Measurements from ENCODE around the gene EGFLAM.

EGFLAM gene

DNA sequence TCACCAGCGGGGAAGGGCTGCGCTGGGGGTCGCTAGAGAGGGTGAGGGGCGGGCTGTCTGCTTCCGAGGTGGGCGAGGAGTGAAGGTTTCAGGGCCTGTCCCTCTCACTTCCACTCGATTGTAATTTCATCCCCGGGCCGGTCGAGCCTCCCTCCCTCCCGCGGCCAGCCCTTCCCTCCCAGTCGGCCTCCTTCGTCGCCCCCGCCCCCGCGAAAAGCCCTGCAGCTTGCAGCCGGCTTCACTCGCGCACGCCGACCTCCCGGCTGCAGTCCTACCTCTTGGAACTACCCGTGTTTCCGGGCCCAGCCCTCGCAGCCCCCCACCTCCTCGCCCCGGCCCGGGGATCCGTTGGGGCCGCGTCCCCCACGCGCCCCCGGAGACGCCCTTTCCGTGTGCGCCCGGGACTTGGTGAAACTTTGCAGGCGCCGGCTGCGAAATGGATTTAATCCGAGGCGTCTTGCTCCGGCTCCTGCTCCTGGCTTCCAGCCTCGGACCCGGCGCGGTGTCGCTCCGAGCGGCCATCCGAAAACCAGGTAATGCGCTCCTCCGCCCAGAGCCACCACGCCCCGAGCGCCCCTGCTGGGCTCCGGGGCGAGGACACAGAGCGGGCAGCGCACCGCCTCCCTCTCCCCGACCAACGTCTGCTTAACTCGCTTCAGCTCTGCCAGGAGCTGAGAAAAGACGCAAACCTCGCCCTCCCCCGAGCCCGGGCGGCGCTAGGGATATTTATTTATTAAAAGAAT lies at the start of gene EGFLAM:
EGFLAM (plus strand) TSS at position 241 of the 743 bp plus-strand sequence; CDS start at position 437, 196 bp downstream.
- DNase-seq, result peak; percentile 27

DNA sequence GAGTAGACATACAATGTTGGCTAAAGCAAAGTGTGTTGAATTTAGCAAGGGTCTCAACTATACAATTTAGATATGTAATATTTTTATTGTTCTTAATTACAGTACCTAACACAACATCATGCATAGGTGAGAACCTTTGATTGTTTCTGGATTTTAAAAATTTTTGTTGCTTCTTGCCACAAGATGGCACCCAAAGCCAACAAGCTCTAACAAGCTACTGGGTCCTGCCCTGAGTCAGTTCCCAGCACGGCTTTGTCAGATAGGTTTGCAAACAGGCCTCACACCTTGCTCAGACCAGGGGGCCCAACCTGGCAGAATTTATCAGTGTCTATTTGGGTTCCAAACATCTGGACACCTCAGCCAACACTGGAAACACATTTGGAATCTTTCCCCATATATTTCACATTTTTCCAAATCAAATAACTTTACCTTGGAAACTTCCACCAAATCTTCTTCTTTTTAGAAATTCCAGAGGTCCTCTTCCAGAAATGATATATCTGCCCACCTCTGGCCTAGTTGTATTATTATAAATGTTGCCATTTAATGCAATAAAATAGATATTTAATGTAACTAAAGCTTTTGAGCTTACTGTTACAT lies 49.5 kb upstream of the EGFLAM start:
- peak; percentile 38 for DNase-seq

DNA sequence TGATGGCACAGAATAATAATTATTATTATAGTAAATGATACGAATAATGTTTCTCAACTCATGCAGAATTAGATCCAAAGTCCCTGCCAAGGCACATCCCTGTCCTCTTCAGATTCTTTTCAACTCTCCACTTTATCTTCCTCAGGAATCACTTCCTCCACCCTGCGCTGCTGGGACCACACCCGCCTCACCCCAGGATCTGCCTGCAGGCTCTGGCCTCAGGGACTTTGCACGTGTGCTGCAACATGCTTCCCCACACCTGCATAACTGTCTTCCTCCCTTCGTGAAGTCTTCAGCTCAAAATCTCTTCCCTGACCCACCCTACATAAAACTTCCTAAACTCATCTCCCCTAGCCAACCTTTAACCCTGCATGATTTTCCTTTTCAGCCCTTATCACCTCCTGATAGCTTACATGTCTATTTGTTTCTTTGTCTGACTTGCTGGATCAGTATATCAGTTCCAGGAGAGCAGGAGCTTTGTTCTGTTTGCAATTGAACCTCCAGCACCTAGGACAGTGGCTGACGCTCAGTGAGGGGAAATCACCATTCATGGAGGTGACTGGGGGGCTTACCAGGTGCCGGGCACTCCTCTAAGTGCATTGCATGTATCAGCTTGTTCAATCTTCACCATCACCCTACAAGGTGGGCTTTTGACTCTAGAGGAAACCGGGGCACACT lies 47.5 kb upstream of the EGFLAM start:
- DNase-seq, result no peak

DNA sequence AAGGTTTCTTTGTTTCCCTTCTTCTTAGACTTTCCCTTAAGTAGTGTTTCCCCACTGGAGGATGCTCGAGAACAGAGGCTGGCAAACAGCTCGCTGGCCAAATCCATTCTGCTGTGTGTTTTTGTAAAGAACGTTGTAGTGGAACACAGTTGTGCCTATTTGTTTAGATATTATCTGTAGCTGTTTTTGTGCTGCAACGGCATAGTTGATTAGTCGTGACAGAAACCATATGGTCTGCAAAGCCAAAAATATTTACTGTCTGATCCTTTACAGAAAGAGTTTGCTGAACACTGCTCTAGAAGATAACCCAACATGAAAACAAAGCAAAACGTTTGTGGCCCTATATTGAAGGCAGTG lies 47.0 kb upstream of the EGFLAM start:
- DNase-seq, result no peak

DNA sequence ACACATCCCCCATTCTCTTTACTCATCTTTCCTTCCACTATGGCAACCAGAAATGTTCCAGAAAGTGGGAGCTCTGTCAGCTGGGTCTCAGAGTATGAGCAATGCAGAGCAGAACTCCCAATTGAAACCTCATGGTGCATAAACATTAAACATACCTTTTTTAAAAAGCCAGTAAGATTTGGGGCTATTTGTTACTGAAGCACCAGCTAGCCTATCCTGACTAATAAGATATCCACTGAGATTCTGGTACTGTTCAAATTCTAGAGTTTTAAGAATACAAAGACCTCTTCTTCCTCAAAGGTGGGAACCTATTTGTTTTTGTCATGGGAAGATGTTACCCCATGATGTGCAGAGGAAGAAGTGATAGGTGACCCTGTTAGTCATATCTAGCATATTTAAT lies 46.1 kb upstream of the EGFLAM start:
- no peak for DNase-seq

DNA sequence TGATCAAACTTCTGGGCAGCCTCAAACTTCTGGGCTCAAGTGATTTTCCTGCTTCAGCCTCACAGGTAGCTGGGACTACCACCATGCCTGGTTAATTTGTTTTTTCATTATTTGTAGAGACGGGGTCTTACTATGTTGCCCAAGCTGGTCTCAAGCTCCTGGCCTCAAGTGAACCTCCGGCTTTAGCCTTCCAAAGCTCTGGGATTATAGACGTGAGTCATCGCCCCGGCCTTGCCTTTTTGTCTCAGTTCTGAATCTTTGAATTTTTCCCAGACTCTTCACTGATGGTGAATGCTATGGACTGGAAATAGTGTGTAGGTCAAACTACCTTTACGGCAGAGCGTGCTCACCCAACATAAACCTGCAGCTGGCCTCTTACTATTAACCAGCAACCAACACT lies 32.3 kb upstream of the EGFLAM start:
- DNase-seq, result no peak

DNA sequence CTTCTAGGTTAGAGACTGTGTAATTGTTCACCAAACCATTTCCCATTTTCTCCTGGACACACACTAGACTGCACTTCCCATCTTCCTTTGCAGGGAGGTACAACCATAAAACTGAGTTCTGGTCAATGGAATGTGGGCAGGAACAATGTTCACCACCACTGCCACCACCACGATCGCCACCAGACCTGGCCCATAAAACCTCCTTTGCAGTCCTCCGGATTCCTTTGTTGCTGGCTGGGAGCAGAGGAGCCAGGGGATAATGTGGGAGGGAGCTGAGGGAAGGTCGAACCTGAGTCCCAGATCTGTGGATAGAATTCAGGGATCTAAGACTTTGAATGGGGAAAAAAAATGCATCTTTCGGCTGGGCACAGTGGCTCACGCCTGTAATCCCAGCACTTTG lies 29.4 kb upstream of the EGFLAM start:
- DNase-seq, result no peak

DNA sequence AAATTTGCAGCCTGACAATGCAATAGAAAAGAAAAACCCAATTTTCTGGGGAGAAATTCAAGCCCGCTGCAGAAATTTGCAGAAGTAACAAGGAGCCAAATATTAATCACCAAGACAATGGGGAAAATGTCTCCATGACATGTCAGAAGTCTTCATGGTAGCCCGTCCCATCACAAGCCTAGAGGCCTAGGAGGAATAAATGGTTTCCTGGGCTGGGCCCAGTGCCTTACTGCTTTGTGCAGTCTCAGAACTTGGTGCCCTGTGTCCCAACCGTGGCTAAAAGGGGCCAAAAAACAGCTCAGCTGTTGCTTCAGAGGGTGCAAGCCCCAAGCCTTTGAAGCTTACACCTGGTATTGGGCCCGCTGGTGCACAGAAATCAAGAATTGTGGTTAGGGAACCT lies 23.6 kb upstream of the EGFLAM start:
- DNase-seq, result no peak

DNA sequence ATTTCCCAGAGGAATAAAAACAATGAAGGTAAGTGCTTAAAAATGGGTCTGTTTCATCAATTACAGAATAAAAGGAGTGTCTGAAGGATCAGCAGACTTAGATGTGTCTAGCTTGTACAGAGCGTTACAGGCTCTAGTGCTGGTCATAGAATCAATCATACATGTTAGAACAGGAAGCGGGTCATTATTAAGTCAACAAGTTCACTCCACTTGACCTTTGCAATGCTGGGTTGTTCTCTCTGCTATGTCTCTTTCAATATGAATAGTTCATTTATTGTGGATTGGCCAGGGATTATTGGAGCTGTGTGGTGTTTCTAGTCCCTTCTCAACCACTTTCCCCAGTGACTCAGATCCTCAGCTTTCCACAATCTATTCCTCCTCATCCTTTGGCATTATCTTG lies 20.7 kb upstream of the EGFLAM start:
- no peak for DNase-seq

DNA sequence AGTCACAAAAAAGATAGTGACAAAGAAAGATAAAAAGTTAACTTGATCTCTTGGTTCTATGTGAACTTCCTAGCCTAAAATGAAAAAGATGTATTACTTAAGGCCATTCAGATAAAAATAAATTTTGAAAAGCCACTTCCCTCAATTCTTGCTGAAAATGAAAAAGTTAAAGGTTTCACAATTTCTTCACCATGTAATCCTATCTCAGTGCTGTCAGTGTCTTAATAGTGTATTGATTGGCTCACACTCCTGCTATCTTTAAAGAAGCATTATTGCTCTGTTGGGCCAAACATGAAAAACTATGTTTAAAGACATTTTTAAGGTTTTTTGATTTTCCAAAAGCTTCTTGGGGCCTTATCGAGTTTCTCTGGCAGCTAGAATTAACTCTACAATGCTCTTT lies 18.1 kb upstream of the EGFLAM start:
- no peak for DNase-seq

DNA sequence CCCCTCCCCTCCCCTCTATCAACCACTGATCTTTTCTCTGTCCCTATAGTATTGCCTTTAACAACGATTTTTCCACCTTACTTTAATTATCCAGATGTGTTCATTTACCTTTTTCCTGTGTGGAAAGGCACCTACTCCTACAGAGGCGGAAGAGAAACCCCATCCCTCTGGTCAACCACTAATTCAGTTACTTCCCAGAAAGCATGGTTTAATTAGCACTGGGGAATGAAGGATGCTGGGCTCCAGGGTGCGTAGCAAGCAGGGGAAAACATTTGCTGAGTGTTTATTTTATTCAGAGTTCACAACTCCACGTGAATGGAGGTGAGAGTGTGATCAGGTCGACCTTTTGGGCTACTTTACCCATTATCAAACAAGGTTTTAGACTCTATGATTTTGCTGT lies 16.7 kb upstream of the EGFLAM start:
- no peak for DNase-seq

DNA sequence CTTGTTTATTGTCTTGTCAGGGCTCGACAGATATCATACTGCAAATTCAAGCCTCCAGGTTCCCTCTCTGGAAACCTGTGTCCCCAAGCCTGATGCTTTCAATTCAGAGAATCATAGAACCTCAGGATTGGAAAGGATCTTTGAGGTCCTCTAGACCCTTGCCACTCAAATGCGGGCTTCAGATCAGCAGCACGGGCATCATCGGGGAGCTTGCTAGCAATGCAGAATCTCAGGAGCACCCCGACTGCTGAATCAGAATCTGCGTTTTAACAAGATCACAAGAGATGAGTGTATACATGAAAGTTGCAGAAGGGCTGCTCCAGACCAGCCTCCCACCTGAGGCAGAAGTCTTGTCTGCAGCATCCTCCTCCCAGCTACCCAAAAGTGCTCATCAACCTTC lies 13.1 kb upstream of the EGFLAM start:
- DNase-seq, result no peak

DNA sequence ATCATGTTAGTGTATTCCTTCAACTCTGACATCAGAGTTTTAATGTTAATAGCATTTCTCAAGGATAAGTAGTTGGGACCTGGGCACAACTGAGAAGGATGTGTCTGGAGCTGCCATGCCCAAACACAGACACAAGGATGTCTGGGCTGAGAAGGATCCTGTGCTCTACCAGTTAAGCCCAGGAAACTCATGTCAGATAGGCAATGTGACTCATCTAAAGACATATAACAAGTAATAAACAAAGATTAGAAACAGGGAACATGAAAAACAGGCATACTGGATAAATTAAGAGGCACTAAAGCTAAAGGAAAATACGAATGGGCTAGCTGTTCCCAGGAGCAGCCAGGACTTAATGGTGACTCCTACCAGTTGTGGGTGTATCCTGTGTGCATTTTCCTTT lies 9.1 kb upstream of the EGFLAM start:
- no peak for DNase-seq

DNA sequence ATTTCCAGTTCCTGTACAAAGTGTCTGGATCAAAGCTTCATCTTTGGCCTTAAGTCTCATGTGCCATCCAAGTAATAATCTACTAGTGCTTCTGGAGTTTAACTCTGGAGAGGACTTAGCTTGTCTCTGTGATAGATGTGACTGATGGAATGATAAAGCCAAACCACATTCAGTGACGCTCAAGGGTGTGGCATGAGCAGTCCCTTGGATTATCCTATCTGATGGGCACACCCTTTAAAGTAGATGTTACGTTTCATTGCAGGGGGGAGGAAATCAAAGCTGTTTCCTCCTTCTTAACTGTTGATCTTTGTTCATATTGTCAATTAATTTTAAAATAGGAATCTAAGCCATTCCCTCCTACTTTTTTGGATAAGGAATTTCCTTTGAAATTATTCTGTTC lies 8.5 kb upstream of the EGFLAM start:
- DNase-seq, result no peak

DNA sequence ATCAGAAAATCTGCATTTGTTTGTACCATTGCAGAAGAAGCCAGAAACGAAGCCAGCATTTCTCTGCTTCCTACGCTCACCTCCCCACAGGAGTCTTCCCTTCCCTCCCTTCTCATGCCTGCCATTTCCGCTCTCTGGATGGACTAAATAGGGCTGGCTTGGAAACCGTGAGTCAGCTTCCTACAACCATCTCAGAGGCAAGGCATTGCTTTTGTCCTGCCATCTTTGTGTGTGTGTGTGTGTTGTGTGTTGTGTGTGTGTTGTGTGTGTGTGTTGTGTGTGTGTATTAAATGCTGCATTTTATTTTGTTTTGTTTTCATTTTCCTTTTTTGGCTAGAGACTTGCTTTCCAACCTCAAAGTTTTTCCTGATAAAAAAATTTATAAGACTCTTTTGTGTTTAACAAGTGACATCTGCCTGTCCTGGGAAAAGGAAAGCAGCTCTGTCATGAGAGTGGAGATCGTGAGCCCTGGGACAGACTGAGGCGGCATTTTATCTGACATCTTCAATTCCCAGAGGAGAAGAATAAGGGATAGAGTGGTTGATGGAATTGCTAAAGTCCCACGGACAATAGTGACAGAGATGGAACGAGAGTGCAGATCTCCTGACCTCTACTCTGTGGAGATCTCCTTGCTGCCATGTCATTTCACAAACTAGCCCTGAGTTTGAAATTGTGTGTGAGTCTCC lies 7.5 kb upstream of the EGFLAM start:
- DNase-seq, result no peak

DNA sequence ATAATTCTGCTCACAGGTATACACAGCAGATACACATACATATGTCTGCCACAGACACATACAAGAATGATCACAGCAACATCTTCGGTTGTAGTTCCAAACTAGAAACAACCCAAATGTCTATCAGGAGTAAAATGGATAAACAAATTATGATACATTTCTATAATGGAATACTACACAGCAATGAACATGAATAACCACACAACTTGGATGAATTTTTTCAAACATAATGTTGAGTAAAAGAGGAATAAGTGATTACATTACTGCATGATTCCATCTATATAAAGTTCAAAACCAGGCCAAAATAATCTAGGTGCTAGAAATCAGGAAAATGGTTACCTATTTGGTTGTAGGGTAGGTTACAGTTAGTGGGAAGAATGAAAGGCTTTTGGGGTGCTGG lies 4.6 kb upstream of the EGFLAM start:
- no peak for DNase-seq

DNA sequence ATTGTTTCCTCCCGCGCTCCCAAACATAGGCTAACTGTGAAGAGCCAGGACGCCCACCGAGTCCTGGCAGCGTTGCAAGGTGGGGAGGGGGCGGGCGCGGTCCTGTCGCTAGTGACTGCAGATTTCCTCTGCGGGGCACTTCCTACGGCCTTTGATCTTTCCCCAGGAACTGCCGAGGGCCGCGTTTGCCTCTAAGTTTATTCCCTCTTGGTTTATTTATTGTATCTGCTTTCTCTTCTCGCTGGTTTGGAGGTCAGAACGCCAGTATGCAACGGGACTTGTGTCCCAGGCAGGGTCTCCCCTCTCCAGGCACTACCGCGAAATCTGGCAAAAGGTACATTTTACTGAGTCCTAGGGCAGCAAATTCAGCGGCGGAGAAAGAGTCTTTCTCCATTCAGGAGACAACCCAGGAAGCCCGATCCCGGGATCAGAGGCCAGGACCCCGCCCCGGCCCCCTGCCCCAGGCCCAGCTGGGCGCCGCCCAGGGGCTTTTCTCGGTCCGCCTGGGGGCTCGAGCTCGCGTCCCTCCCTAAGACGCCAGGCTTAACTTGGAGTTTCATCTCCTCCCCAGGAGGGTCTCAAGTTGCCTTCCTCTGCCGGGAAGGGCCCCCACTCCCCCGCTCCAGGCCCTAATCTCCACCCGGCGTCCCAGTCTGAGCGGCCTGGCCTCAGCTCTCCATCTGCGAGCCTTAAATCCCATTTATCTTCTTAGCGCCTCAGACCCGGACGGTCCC lies 884 bp upstream of the EGFLAM start:
- DNase-seq, result no peak

DNA sequence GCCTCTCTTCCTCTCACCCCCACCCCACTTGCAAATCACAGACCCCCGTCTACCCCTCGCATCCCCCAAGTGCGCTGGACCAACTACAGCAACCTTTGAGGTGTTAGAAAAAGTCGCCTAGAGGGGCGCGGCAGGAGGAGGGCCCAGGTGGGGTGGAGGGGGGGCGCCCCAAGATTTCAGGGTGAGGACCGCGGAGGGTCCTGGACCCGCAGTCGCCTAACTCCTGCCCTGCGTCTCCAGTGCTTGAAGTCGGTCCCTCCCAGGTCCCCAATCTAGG lies 379 bp upstream of the EGFLAM start:
- no peak for DNase-seq

DNA sequence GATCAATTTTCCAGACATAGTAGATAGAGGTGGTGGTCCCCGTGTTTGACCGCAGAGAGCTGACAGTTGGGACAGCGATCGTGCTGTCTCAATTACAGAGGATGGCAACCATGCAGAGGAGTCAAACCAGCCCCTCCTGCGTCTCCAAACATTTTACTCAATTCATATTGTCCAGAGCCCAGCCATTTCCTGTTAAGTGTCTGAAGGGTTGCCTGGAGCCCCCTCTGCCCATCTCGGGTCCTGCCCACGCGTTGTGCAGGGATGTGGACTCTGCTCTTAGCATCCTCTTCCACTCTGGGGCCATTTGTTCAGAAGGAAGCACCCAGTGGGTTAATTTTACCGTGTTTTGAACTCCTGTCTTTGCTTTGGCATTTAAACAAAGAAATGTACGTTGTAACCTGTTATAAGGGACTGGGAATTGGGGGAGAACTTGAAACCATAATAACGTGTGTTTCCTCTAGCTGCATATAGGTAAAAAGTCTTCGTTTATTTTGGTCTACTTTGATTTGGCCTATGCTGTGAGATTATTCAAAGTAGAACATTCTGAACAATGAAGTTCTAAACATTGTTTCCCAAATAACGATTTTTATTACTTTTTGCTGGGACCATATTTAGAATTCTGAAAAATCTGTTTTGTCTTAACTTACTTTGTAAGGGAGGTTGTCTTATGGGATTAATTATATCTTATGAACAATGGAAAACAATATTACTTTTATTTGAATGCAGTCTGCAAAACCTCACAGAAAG lies 876 bp downstream of the EGFLAM start:
- DNase-seq, result no peak

DNA sequence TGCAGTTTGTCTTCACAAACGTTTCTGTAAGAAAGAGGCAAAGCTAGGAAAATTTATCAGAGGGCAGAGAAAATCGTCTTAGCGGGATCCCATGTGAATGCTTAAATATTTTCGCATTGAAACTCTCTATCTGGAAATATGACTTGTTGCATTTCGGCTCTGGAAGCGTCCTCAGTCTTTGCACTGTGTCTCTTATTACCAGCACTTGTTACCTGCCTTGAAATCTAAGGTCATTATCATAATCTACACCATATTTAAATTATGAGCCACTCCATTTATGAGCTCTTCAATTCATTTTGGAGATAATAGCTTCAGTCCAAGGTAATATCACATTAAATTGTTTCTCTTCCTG lies 1.4 kb downstream of the EGFLAM start:
- no peak for DNase-seq

DNA sequence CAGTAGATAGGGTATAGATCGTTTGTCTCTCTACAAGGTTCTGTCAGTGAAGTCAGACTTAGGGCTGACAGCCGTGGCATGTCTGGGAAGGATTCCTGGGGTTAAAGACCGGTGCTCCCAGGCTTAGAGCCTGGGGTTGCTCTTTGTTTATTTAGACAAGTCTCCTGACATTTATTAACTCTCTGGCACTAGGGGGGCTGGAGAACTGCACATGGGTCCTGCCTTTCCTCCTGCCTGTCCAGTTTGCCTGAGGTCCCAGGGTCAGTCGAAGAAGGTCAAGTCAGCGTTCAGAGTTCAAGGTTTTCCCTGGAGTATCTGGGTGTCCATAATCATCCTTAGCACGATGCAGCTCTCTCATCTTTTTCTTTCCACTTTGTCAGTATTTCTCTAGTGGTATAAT lies 5.6 kb downstream of the EGFLAM start:
- no peak for DNase-seq

DNA sequence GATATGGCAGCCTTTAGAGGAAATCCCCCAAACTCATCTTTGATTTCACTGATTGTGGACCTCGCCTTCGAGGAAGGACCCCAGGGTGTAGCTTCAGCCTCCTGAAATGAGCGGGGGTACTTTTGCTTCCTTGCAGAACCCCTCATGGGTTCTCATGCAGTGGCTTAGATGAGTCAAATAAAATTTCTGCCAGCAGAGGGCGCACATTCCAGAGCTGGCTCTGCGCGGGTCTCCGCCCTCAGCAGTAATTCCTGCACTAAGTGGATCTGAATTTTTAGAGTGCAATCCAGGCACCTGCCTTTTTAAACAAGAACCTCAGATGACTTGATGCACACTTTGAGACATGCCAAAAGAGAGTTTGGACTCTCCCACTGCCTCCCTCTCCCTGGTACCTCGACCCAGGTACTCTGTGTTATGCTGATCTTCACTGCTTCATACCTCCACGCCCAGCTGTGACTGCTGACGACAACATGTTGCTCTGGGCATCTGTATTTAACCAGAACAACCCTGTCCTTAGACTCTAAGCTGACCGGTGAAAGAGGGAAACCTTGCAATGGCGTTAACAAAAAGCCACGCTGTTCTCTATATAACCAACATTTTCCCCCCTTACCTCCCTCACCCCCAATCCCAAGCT lies 7.3 kb downstream of the EGFLAM start:
- DNase-seq, result peak; percentile 25

Measured in NCI-H526 treated with DMSO at 0.1 percent for 48 hours (cell line).